Astrocyte (in vitro differentiated cells and primary cell): ENCODE measurements around the gene SMDT1. TPM values are rescaled to one million over a fixed set of nuclear protein-coding genes. Genes with fewer than 3 reads are reported as not detected.

Source experiments
- DNase-seq: peaks from one replicate; pipeline ENCODE4 v3.0.0-alpha.2; 2010; ENCODE audit warnings: low read depth
- FAIRE-seq: peaks from 2 replicates; lab custom pipeline; 2011; peaks lifted over from hg19 to GRCh38; lab: Jason Lieb, UNC
- H2AFZ ChIP-seq: 2 replicates; pipeline ENCODE4 v1.6.0; 2012; ENCODE audit warnings: low read depth, low read length, inconsistent platforms
- H3K27ac ChIP-seq: 2 replicates; pipeline ENCODE4 v1.5.1; 2011; ENCODE audit warnings: low read depth, low read length, inconsistent platforms
- H3K27me3 ChIP-seq: 2 replicates; pipeline ENCODE4 v1.6.0; 2011; ENCODE audit warnings: low read length, inconsistent platforms; ENCODE audit not compliant: insufficient read depth
- H3K36me3 ChIP-seq: 2 replicates; pipeline ENCODE4 v1.5.1; 2011; ENCODE audit warnings: low read length, inconsistent platforms; ENCODE audit not compliant: insufficient read depth
- H3K4me1 ChIP-seq: 2 replicates; pipeline ENCODE4 v1.5.1; 2011; ENCODE audit warnings: low read length, inconsistent platforms; ENCODE audit not compliant: insufficient read depth
- H3K4me2 ChIP-seq: 2 replicates; pipeline ENCODE4 v1.6.0; 2012; ENCODE audit warnings: low read length, inconsistent platforms
- H3K4me3 ChIP-seq: 2 replicates; pipeline ENCODE4 v1.5.1; 2011; ENCODE audit warnings: low read depth, mild to moderate bottlenecking, low read length, inconsistent platforms; ENCODE audit not compliant: insufficient read depth
- H3K79me2 ChIP-seq: 2 replicates; pipeline ENCODE4 v1.6.0; 2012; ENCODE audit warnings: mild to moderate bottlenecking, low read length, inconsistent platforms; ENCODE audit not compliant: insufficient read depth
- H3K9ac ChIP-seq: 2 replicates; pipeline ENCODE4 v1.6.0; 2012; ENCODE audit warnings: mild to moderate bottlenecking, low read length, inconsistent platforms
- H3K9me3 ChIP-seq: 2 replicates; pipeline ENCODE4 v1.5.1; 2012; ENCODE audit warnings: low read depth, mild to moderate bottlenecking, low read length, inconsistent platforms; ENCODE audit not compliant: insufficient read depth
- H4K20me1 ChIP-seq: 2 replicates; pipeline ENCODE4 v1.6.0; 2012; ENCODE audit warnings: low read length, inconsistent platforms; ENCODE audit not compliant: insufficient read depth
- H3K27ac Mint-ChIP-seq: one replicate; pipeline ENCODE4 v1.8.0; 2021; ENCODE audit warnings: mild to moderate bottlenecking, mixed read lengths; ENCODE audit not compliant: unreplicated experiment
- H3K27me3 Mint-ChIP-seq: one replicate; pipeline ENCODE4 v1.8.0; 2021; ENCODE audit warnings: low read depth, mixed read lengths; ENCODE audit not compliant: unreplicated experiment
- H3K36me3 Mint-ChIP-seq: one replicate; pipeline ENCODE4 v1.8.0; 2021; ENCODE audit warnings: low read depth, mixed read lengths; ENCODE audit not compliant: unreplicated experiment
- H3K4me1 Mint-ChIP-seq: one replicate; pipeline ENCODE4 v1.8.0; 2021; ENCODE audit warnings: low read depth, mixed read lengths; ENCODE audit not compliant: unreplicated experiment
- H3K4me3 Mint-ChIP-seq: one replicate; pipeline ENCODE4 v1.8.0; 2021; ENCODE audit warnings: mild to moderate bottlenecking, moderate library complexity, mixed read lengths; ENCODE audit not compliant: unreplicated experiment
- H3K9me3 Mint-ChIP-seq: one replicate; pipeline ENCODE4 v1.8.0; 2021; ENCODE audit warnings: mild to moderate bottlenecking, mixed read lengths; ENCODE audit not compliant: unreplicated experiment
- EZH2 ChIP-seq: IDR thresholded peaks from 2 replicates; pipeline ENCODE4 v1.6.1; 2012; ENCODE audit warnings: mild to moderate bottlenecking, low read length, inconsistent platforms; ENCODE audit not compliant: insufficient read depth
- total RNA-seq: library from RNA; stranded (reverse); gene quantifications from 2 replicates; pipeline ENCODE4 v1.2.1, GENCODE V29; 2021
- TF ChIP-seq, protein P1 (sequence below): IDR thresholded peaks from 2 replicates; pipeline ENCODE4 v1.5.1; 2011; ENCODE audit warnings: low read depth, mild to moderate bottlenecking, inconsistent platforms, low read length, moderate library complexity; ENCODE audit not compliant: insufficient read depth

SMDT1 gene
- total RNA-seq, 1 donor from 2014 or later: 31.1 TPM

- Histone ChIP-seq H2AFZ (no peak overlapping the region), H4K20me1 (no peaks in the 10 kb centered on the region), H3K4me2 (no peak overlapping the region), H3K79me2 (peaks cover 27% of the 10 kb centered on the region), H3K4me3 (no peak overlapping the region), H3K9me3 (no peaks in the 10 kb centered on the region), H3K36me3 (no peaks in the 10 kb centered on the region), H3K27ac (no peak overlapping the region), H3K27me3 (no peaks in the 10 kb centered on the region), H3K4me1 (peaks cover 22% of the 10 kb centered on the region), H3K9ac (no peak overlapping the region)
- no peak for FAIRE-seq
- Mint-ChIP-seq H3K9me3 (peaks cover 11% of the 10 kb centered on the region), H3K4me3 (no peak overlapping the region), H3K36me3 (peaks cover 2% of the 10 kb centered on the region), H3K27me3 (no peaks in the 10 kb centered on the region), H3K27ac (no peak overlapping the region), H3K4me1 (no peaks in the 10 kb centered on the region)
- no peak for DNase-seq
- TF ChIP-seq, protein P1, sequence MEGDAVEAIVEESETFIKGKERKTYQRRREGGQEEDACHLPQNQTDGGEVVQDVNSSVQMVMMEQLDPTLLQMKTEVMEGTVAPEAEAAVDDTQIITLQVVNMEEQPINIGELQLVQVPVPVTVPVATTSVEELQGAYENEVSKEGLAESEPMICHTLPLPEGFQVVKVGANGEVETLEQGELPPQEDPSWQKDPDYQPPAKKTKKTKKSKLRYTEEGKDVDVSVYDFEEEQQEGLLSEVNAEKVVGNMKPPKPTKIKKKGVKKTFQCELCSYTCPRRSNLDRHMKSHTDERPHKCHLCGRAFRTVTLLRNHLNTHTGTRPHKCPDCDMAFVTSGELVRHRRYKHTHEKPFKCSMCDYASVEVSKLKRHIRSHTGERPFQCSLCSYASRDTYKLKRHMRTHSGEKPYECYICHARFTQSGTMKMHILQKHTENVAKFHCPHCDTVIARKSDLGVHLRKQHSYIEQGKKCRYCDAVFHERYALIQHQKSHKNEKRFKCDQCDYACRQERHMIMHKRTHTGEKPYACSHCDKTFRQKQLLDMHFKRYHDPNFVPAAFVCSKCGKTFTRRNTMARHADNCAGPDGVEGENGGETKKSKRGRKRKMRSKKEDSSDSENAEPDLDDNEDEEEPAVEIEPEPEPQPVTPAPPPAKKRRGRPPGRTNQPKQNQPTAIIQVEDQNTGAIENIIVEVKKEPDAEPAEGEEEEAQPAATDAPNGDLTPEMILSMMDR: no peak
- TF ChIP-seq EZH2: no peak
Measured at GRCh38 chr22:42077486-42078125, 1.9 kb upstream of the SMDT1 start.

DNA sequence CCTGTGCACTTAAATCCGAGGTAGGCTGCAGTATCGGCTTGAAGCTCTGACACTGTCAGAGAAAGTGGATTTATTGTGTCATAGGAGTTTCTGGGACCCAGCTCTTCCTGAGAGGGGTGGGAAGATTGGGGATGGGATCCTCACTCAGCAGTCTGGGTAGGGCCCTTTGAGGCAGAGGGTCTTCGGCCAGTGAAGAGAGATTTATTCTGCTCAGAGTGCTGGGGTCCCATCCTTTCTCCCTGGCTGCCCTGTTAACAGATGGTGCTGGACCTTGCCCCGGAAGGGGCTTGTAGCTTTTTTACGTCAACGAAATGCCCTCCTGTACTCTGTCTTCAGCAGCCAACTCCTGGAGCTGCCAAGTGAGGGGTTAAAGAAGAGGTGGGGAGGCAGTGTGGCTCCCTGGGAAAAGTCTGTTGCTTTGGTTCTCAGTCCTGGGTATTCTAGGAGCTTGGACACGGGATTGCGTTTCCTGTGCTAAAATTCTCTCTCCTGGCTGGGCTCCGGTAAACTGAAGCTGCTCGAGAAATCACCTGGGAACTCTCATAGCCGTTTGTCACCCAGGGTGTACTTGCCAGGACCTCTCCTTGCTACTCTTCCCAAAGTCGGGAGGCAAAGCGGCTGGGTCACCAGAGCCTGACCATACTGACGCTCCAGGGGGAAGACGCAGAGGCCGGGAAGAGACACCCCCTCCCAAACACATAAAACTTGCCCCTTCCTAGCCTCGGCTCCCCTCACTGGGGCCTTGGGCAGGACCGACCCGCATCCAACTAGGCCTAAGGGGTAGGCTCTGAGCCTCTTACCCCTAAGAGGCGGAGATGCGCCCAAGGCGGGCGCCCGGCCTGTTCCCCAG lies 806 bp upstream of the SMDT1 start:
- Mint-ChIP-seq H3K27ac (peak overlapping the region; percentile 90), H3K27me3 (no peaks in the 10 kb centered on the region), H3K36me3 (peaks cover 5% of the 10 kb centered on the region), H3K4me3 (peak overlapping the region; percentile 92), H3K4me1 (no peaks in the 10 kb centered on the region), H3K9me3 (peaks cover 7% of the 10 kb centered on the region)
- Histone ChIP-seq H3K4me1 (peaks cover 20% of the 10 kb centered on the region), H3K9ac (peak overlapping the region; percentile 93), H3K9me3 (no peaks in the 10 kb centered on the region), H3K4me2 (peak overlapping the region; percentile 96), H4K20me1 (no peaks in the 10 kb centered on the region), H3K4me3 (peak overlapping the region; percentile 53), H2AFZ (peak overlapping the region; percentile 68), H3K27ac (peak overlapping the region; percentile 96), H3K36me3 (no peaks in the 10 kb centered on the region), H3K79me2 (peaks cover 27% of the 10 kb centered on the region), H3K27me3 (no peaks in the 10 kb centered on the region)
- FAIRE-seq: no peak
- DNase-seq: no peak
- no peak for TF ChIP-seq EZH2

DNA sequence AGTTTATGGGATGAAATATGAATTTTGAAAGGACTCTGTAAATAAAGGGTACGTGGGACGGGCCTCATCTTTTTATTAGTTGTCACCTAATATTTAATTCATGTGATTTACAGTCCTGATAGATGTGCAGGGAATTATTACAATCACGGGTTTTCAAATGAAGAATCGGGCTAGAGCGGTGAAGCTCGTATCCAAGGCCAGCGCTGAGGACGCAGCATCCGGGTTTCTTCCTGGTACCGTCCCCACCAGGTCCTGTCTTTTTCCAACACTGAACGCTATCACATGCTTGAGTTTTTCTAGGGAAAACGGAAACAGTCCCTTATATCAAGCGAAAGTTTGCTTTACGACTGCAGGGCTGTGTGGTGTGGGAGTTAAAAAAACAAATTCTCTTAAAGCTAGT lies 787 bp downstream of the SMDT1 start:
- Histone ChIP-seq H3K4me1 (peaks cover 15% of the 10 kb centered on the region), H3K4me3 (peak overlapping the region; percentile 93), H3K4me2 (peak overlapping the region; percentile 96), H3K9ac (peak overlapping the region; percentile 93), H3K27me3 (no peaks in the 10 kb centered on the region), H3K36me3 (peaks cover 2% of the 10 kb centered on the region), H3K27ac (peak overlapping the region; percentile 96), H3K79me2 (peaks cover 16% of the 10 kb centered on the region), H2AFZ (peak overlapping the region; percentile 63), H4K20me1 (no peaks in the 10 kb centered on the region), H3K9me3 (no peaks in the 10 kb centered on the region)
- no peaks in the 10 kb centered on the region for H3K27me3 Mint-ChIP-seq
- peaks cover 2% of the 10 kb centered on the region for H3K9me3 Mint-ChIP-seq
- DNase-seq: peak; percentile 33
- TF ChIP-seq EZH2: no peak
- TF ChIP-seq, protein P1: no peak
- H3K36me3 Mint-ChIP-seq: peaks cover 9% of the 10 kb centered on the region
- peak; percentile 20 for FAIRE-seq
- H3K27ac Mint-ChIP-seq: peak overlapping the region; percentile 90
- H3K4me3 Mint-ChIP-seq: peak overlapping the region; percentile 92
- H3K4me1 Mint-ChIP-seq: no peaks in the 10 kb centered on the region
